Mucosa of descending colon (tissue), 3 donors: ENCODE measurements around the gene WDR55. TPM values are rescaled to one million over a fixed set of nuclear protein-coding genes. Genes with fewer than 3 reads are reported as not detected.
"Not testable (repeated sequence)": the region's sequence is repeated elsewhere in the genome, so short reads cannot be mapped to it uniquely, and the experiment has no call there.

Source experiments
- ATAC-seq: fragments of 200-7000 bp; cut with Tn5 transposase; one replicate; pipeline ENCODE4 v1.9.1; 2020; ENCODE audit warnings: mild to moderate bottlenecking, moderate library complexity
- DNase-seq, 3 donors: peaks; one replicate each; pipeline ENCODE4 v3.0.0-alpha.2; 2020
- H3K36me3 ChIP-seq: fragments of 200-600 bp; one replicate; pipeline ENCODE4 v1.8.0; 2021; ENCODE audit warnings: low read depth, mild to moderate bottlenecking
- H3K4me1 ChIP-seq: fragments of 200-600 bp; one replicate; pipeline ENCODE4 v1.8.0; 2021; ENCODE audit warnings: low read depth, mild to moderate bottlenecking
- H3K4me3 ChIP-seq: fragments of 200-600 bp; one replicate; pipeline ENCODE4 v1.8.0; 2021; ENCODE audit warnings: mild to moderate bottlenecking
- H3K9me3 ChIP-seq: fragments of 200-600 bp; one replicate; pipeline ENCODE4 v1.8.0; 2021; ENCODE audit warnings: mild to moderate bottlenecking
- intact Hi-C, 2 donors: fragments of 100-400 bp; cut with DNase I in 1 of 2; cut with micrococcal nuclease in 1 of 2; formaldehyde crosslinking; loops; one replicate each; pipeline versions ENCODE4 v1.11.0 to v1.11.1; 2022; cut with DNase I, micrococcal nuclease
- total RNA-seq, 3 donors: library from RNA; stranded (reverse); fragmentation: NEBNext Ultra II Directional in 2 of 3; extraction: Animal tissue kit (Norgen Biotek cat#: 25700) in 2 of 3; gene quantifications; one replicate each; pipeline versions ENCODE4 v1.2.1 to v1.2.4, GENCODE V29; 2021 to 2023
- TF ChIP-seq, protein P1 (sequence below): fragments of 200-600 bp; IDR thresholded peaks from one replicate; pipeline ENCODE4 v1.8.0; 2022; ENCODE audit warnings: antibody characterized with exemption, mild to moderate bottlenecking
- donor health status: DM: no; HTN: no; CAD: no; lungs with moderate emphysema.
- donor health status: DM: no; HTN: no; CAD: no.
- donor health status: DM: no; HTN: yes; CAD: no.

WDR55 gene
- total RNA-seq, 3 donors from 2014 or later = 32.3 to 42.3 (median 42.2) TPM

DNA sequence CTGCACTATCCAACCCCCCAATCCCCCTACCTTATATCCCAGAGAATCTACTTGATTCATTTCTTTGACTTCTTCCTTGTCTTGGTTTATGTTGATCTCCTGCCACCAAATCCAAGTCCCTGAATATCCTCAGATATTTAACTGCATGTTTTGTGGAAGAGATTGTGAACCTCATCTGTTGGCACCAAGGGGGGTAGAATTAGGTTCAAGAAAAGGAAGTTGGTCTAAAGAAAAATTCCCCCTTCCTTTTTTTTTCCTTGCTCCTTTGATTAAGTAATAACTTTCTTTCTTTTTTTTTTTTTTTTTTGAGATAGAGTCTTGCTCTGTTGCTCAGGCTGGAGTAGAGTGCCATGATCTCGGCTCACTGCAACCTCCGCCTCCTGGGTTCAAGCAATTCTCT is 31.2 kb upstream of the WDR55 start:
- Histone ChIP-seq H3K9me3 (peaks cover 1% of the 10 kb centered on the region), H3K4me1 (peaks cover 12% of the 10 kb centered on the region), H3K4me3 (no peak overlapping the region), H3K36me3 (no peaks in the 10 kb centered on the region)
- TF ChIP-seq, protein P1, sequence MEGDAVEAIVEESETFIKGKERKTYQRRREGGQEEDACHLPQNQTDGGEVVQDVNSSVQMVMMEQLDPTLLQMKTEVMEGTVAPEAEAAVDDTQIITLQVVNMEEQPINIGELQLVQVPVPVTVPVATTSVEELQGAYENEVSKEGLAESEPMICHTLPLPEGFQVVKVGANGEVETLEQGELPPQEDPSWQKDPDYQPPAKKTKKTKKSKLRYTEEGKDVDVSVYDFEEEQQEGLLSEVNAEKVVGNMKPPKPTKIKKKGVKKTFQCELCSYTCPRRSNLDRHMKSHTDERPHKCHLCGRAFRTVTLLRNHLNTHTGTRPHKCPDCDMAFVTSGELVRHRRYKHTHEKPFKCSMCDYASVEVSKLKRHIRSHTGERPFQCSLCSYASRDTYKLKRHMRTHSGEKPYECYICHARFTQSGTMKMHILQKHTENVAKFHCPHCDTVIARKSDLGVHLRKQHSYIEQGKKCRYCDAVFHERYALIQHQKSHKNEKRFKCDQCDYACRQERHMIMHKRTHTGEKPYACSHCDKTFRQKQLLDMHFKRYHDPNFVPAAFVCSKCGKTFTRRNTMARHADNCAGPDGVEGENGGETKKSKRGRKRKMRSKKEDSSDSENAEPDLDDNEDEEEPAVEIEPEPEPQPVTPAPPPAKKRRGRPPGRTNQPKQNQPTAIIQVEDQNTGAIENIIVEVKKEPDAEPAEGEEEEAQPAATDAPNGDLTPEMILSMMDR = no peak
- intact Hi-C loops = loop anchor here (5.0 to 10.0 kb wide), 3 partner anchors 56 to 89 kb away; partner anchors contain the start of genes APBB3 (in 1 of the 2), EIF4EBP3 (in 1 of the 2) and SLC35A4 (in 1 of the 2)
- DNase-seq (no peak), ATAC-seq (no peak)

DNA sequence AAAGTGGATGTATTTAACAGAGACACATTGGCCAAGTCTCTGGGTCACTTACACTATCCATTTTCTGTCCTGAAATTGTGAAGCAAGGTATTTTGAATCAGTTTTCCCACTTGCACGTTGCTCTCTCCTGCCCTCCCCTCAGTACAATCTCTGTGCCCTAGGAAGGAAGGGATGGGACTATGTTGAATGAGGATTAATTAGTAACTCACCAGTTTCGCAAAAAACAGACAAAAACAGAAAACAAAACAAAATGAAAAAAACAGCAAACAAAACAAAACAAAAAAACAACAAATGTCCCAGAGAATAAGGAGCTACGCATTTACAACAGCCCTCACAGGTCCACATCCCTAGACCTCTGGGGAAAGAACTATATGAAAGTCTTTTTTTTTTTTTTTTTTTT is 30.6 kb upstream of the WDR55 start:
- Histone ChIP-seq H3K9me3 (no peaks in the 10 kb centered on the region), H3K36me3 (no peaks in the 10 kb centered on the region), H3K4me3 (no peak overlapping the region), H3K4me1 (peaks cover 17% of the 10 kb centered on the region)
- intact Hi-C loops = loop anchor here (5.0 to 10.0 kb wide), 3 partner anchors 57 to 89 kb away; partner anchors contain the start of genes APBB3 (in 1 of the 2), EIF4EBP3 (in 1 of the 2) and SLC35A4 (in 1 of the 2)
- DNase-seq = no peak
- TF ChIP-seq, protein P1 = no peak
- ATAC-seq = no peak

DNA sequence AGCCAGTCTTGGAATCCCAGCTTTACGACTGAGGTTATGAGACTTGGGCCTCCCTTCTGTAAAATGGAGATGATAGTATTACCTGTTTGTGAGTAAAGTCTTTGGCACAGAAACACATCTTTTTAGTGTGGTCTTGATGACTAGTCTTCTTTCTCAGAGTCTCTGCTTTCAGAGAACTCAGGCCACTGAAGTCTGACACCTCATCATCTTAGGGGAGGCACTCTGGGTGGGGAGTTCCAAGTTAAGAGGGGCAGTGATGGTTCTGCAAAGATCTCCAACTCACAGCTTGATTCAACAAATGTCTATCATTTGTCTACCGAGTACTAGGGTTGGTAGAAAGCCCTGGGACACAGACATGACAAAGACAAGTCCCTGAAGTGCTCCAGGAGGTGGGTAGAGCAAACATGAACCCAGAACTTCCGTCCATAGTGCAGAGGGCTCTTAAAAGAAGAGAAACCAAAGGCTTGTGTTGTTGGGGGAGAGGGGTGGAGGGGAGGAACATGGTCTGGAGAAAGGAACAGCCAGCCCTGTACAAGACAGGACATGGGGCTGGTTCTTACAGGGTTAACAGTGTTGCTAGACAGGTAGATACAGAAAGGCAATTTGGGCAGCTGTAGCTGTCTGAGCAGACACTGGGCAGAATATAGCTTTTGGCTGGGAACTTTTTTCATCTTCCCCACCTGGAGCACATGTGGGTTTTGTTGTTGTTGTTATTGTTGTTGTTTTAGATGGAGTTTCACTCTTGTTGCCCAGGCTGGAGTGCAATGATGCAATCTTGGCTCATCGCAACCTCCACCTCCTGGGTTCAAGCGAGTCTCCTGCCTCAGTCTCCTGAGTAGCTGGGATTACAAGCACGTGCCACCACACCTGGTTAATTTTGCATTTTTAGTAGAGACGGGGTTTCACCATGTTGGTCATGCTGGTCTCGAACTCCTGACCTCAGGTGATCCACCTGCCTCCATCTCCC is 29.1 kb upstream of the WDR55 start:
- H3K36me3 ChIP-seq = no peaks in the 10 kb centered on the region
- intact Hi-C loops = loop anchor here (10.0 kb wide), 2 partner anchors 71 to 91 kb away; partner anchors contain the start of genes APBB3 (in 1 of the 2), EIF4EBP3 (in 1 of the 2) and SLC35A4 (in 1 of the 2)
- H3K4me1 ChIP-seq = peaks cover 23% of the 10 kb centered on the region
- DNase-seq (no peak), ATAC-seq (no peak)
- no peak overlapping the region for H3K4me3 ChIP-seq
- TF ChIP-seq, protein P1 = peak; percentile 2
- H3K9me3 ChIP-seq = no peaks in the 10 kb centered on the region

DNA sequence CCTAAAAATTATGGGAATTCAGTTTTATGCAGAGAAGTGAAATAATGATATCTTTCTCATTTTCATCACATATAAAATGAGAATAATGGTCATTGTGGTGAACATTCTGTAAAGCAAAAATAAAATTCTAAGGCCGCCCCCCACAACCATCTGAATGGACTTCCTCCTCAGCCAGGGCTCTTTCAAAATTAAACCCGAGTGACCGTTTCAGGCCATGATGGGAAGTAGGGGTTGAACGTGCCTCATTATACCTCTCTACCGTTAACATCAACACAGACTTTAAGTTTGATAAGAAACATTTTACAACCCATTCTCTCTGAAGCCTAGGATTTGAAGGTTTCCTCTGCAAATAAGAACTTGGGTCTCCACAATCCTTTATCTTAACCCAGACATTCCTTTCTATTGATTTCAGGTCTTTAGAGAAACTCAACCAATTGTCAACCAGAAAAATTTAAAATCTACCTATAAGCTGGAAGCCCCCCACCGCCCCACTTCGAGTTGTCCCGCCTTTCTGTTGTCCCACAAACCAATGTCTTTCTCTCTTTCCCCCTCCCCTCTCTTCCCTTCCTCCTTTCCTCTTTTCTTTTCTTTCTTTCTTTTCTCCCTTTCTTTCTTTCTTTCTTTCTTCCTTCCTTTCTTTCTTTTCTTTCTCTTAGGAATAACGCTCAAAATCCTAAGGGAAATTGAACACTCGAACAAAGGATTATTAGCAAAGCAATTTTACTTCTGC is 27.2 kb upstream of the WDR55 start:
- TF ChIP-seq, protein P1 = no peak
- Histone ChIP-seq H3K4me1 (peaks cover 16% of the 10 kb centered on the region), H3K36me3 (no peaks in the 10 kb centered on the region), H3K4me3 (no peak overlapping the region), H3K9me3 (no peaks in the 10 kb centered on the region)
- no peak for ATAC-seq
- no peak for DNase-seq
- intact Hi-C loops = loop anchor here (10.0 kb wide), 2 partner anchors 73 to 93 kb away; partner anchors contain the start of genes APBB3 (in 1 of the 2), EIF4EBP3 (in 1 of the 2) and SLC35A4 (in 1 of the 2)

DNA sequence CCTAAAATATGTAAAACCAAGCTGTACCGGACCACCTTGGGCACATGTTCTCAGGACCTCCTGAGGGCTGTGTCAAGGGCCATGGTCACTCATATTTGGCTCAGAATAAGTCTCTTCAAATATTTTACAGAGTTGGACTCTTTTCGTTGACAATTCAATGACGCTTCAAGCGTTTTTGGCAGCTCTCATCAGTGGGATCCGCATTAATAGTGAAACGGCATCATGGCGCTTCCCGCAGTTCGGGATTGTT is 25.9 kb upstream of the WDR55 start:
- Histone ChIP-seq H3K4me3 (peak overlapping the region; percentile 59), H3K4me1 (peaks cover 12% of the 10 kb centered on the region)
- not testable (repeated sequence) for DNase-seq, ATAC-seq, H3K9me3 ChIP-seq, H3K36me3 ChIP-seq
- intact Hi-C loops = loop anchor here (10.0 kb wide), 2 partner anchors 74 to 94 kb away; partner anchors contain the start of genes APBB3 (in 1 of the 2), EIF4EBP3 (in 1 of the 2) and SLC35A4 (in 1 of the 2)
